OCI-LY7 (cell line): ENCODE results near the gene STMP1. TPM values are rescaled to one million over a fixed set of nuclear protein-coding genes. Genes with fewer than 3 reads are reported as not detected.

ENCODE experiments used
- BruUV-seq: library from RNA; stranded (reverse); fragments of 400-500 nt; replicated peaks from 2 replicates; lab custom pipeline; 2021; lab: Mats Ljungman, UMichigan
- CTCF ChIA-PET: fragments of 300-600 bp; sonication (Branson Sonifier 250); formaldehyde crosslinking; loops from one replicate; lab custom pipeline; 2022; ENCODE audit warnings: antibody characterized with exemption; ENCODE audit not compliant: unreplicated experiment; lab: Charles Lee
- POLR2A ChIA-PET: fragments of 300-600 bp; sonication (Branson Sonifier 250); formaldehyde crosslinking; loops from one replicate; lab custom pipeline; 2022; ENCODE audit warnings: antibody characterized with exemption; lab: Charles Lee
- DNase-seq: peaks from one replicate; pipeline ENCODE4 v3.0.0-alpha.2; 2015; ENCODE audit warnings: low spot score
- H2AFZ ChIP-seq: fragments of 200-600 bp; sonication (generic), shearing (Covaris generic); 2 replicates; pipeline ENCODE4 v1.6.1; 2014; ENCODE audit warnings: mild to moderate bottlenecking, antibody characterized with exemption, low read length, moderate library complexity
- H3K27ac ChIP-seq: fragments of 200-600 bp; sonication (generic); 2 replicates; pipeline ENCODE4 v1.5.1; 2014; ENCODE audit warnings: mixed run types, low read depth, mild to moderate bottlenecking, moderate library complexity, low read length, inconsistent platforms; ENCODE audit not compliant: poor library complexity, severe bottlenecking
- H3K36me3 ChIP-seq: fragments of 200-600 bp; sonication (generic); 2 replicates; pipeline ENCODE4 v1.6.1; 2014; ENCODE audit warnings: mild to moderate bottlenecking, antibody characterized with exemption, low read length, moderate library complexity, mixed read lengths; ENCODE audit not compliant: insufficient read depth
- H3K4me1 ChIP-seq: fragments of 200-600 bp; sonication (generic); 2 replicates; pipeline ENCODE4 v1.5.1; 2014; ENCODE audit warnings: mild to moderate bottlenecking, low read length; ENCODE audit not compliant: insufficient read depth, poor library complexity, severe bottlenecking
- H3K4me2 ChIP-seq: fragments of 200-600 bp; sonication (generic); 2 replicates; pipeline ENCODE4 v1.6.1; 2014; ENCODE audit warnings: mild to moderate bottlenecking, low read length
- H3K4me3 ChIP-seq: fragments of 200-600 bp; sonication (generic); 2 replicates; pipeline ENCODE4 v1.5.1; 2014; ENCODE audit warnings: mild to moderate bottlenecking, low read depth, low read length; ENCODE audit not compliant: poor library complexity, severe bottlenecking
- H3K79me2 ChIP-seq: fragments of 200-600 bp; sonication (generic); 2 replicates; pipeline ENCODE4 v1.6.1; 2016; ENCODE audit warnings: low read depth, mild to moderate bottlenecking, low read length, moderate library complexity, mixed read lengths; ENCODE audit not compliant: insufficient read depth
- H3K9me2 ChIP-seq: fragments of 200-600 bp; sonication (generic); 2 replicates; pipeline ENCODE4 v1.6.1; 2016; ENCODE audit warnings: mild to moderate bottlenecking, low read length, mixed read lengths; ENCODE audit not compliant: insufficient read depth
- H3K9me3 ChIP-seq: fragments of 200-600 bp; sonication (generic); 2 replicates; pipeline ENCODE4 v1.6.1; 2014; ENCODE audit warnings: mild to moderate bottlenecking, mixed run types, low read length, mixed read lengths
- H4K20me1 ChIP-seq: fragments of 200-600 bp; sonication (generic); 2 replicates; pipeline ENCODE4 v1.6.1; 2014; ENCODE audit warnings: mild to moderate bottlenecking, antibody characterized with exemption, low read length, moderate library complexity, mixed read lengths; ENCODE audit not compliant: insufficient read depth
- EZH2phosphoT487 ChIP-seq: fragments of 200-600 bp; sonication (generic); IDR thresholded peaks from 2 replicates; pipeline ENCODE4 v1.6.1; 2018; ENCODE audit warnings: low read depth, borderline replicate concordance, mild to moderate bottlenecking, mixed run types, antibody characterized with exemption, low read length, moderate library complexity, mixed read lengths
- intact Hi-C: fragments of 100-400 bp; cut with micrococcal nuclease; formaldehyde crosslinking; loops from one replicate; pipeline ENCODE4 v1.10.0; 2022; ENCODE audit not compliant: unreplicated experiment
- total RNA-seq, 2 experiments: library from RNA; depleted of rRNA in 1 of 2; stranded (reverse); fragments of >200 nt in 1 of 2; shearing (Covaris generic) in 1 of 2; gene quantifications; 2 replicates each; pipeline ENCODE4 v1.2.3, GENCODE V29; 2014 to 2022
- TF ChIP-seq, protein P1 (sequence below): fragments of 200-600 bp; sonication (generic); conservative IDR thresholded peaks from 2 replicates; pipeline ENCODE4 v1.5.1; 2014; ENCODE audit warnings: mild to moderate bottlenecking, antibody characterized with exemption, low read length, moderate library complexity, mixed read lengths

STMP1 gene
- total RNA-seq, 2 experiments from 2014 or later = 7.4 to 24.4 TPM

GRCh38 chr7:135682191-135682590, 19.9 kb downstream of the STMP1 start:
- CTCF ChIA-PET = interaction anchor here (0.5 kb wide), 1 partner anchor 37 kb away, joined by 4 read pairs; no protein-coding TSS in a partner anchor
- Histone ChIP-seq H3K27ac (no peak overlapping the region), H3K4me2 (no peak overlapping the region), H2AFZ (no peak overlapping the region), H3K79me2 (no peaks in the 10 kb centered on the region), H3K9me2 (no peaks in the 10 kb centered on the region), H3K36me3 (peaks cover 5% of the 10 kb centered on the region; the same call in 1 of the 2 replicates), H3K9me3 (no peaks in the 10 kb centered on the region), H3K4me3 (no peak overlapping the region), H4K20me1 (no peaks in the 10 kb centered on the region), H3K4me1 (no peaks in the 10 kb centered on the region)
- DNase-seq = no peak
- BruUV-seq = no TSS peak
- TF ChIP-seq, protein P1, sequence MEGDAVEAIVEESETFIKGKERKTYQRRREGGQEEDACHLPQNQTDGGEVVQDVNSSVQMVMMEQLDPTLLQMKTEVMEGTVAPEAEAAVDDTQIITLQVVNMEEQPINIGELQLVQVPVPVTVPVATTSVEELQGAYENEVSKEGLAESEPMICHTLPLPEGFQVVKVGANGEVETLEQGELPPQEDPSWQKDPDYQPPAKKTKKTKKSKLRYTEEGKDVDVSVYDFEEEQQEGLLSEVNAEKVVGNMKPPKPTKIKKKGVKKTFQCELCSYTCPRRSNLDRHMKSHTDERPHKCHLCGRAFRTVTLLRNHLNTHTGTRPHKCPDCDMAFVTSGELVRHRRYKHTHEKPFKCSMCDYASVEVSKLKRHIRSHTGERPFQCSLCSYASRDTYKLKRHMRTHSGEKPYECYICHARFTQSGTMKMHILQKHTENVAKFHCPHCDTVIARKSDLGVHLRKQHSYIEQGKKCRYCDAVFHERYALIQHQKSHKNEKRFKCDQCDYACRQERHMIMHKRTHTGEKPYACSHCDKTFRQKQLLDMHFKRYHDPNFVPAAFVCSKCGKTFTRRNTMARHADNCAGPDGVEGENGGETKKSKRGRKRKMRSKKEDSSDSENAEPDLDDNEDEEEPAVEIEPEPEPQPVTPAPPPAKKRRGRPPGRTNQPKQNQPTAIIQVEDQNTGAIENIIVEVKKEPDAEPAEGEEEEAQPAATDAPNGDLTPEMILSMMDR = no peak
- no peak for TF ChIP-seq EZH2phosphoT487
- POLR2A ChIA-PET = interaction anchor here (0.7 kb wide), 1 partner anchor 93 kb away, joined by 3 read pairs; no protein-coding TSS in a partner anchor
- intact Hi-C loops = no loop called here

GRCh38 chr7:135683609-135684008, 21.3 kb downstream of the STMP1 start:
- POLR2A ChIA-PET = interaction anchor here (0.9 kb wide), 2 partner anchors 9 to 10 kb away, joined by 3 read pairs; no protein-coding TSS in a partner anchor
- no peak overlapping the region for H2AFZ ChIP-seq
- H3K9me3 ChIP-seq = no peaks in the 10 kb centered on the region
- H4K20me1 ChIP-seq = no peaks in the 10 kb centered on the region
- no peak overlapping the region for H3K27ac ChIP-seq
- H3K4me2 ChIP-seq = no peak overlapping the region
- intact Hi-C loops = no loop called here
- no peak for TF ChIP-seq EZH2phosphoT487
- TF ChIP-seq, protein P1 = no peak
- H3K4me3 ChIP-seq = no peak overlapping the region
- H3K36me3 ChIP-seq = no peaks in the 10 kb centered on the region
- CTCF ChIA-PET = no interaction called here
- H3K79me2 ChIP-seq = no peaks in the 10 kb centered on the region
- no peaks in the 10 kb centered on the region for H3K4me1 ChIP-seq
- DNase-seq = no peak
- BruUV-seq = no TSS peak
- no peaks in the 10 kb centered on the region for H3K9me2 ChIP-seq

- H3K4me3 ChIP-seq = no peak overlapping the region
- H3K9me3 ChIP-seq = no peaks in the 10 kb centered on the region
- DNase-seq = no peak
- ChIA-PET POLR2A (interaction anchor here (0.7 to 1.1 kb wide), 4 partner anchors 10 to 329 kb away, joined by 3 to 6 read pairs (median 3); partner anchors contain the start of gene STMP1), CTCF (no interaction called here)
- H3K4me1 ChIP-seq = no peaks in the 10 kb centered on the region
- intact Hi-C loops = no loop called here
- no peaks in the 10 kb centered on the region for H4K20me1 ChIP-seq
- BruUV-seq = no TSS peak
- no peaks in the 10 kb centered on the region for H3K79me2 ChIP-seq
- TF ChIP-seq, protein P1 = no peak
- no peak overlapping the region for H3K4me2 ChIP-seq
- no peak overlapping the region for H2AFZ ChIP-seq
- no peaks in the 10 kb centered on the region for H3K36me3 ChIP-seq
- H3K9me2 ChIP-seq = no peaks in the 10 kb centered on the region
- no peak overlapping the region for H3K27ac ChIP-seq
These were observed 21.8 kb downstream of the STMP1 start for GRCh38 chr7:135684136-135684535.
